Kidney tubule cell (primary cell): ENCODE measurements around the gene CDNF.
A peak's percentile ranks its signal among the peaks of the same experiment; 100 is the strongest.

Experiments
- DNase-seq: peaks from one replicate; pipeline ENCODE4 v3.0.0-alpha.2; 2018; ENCODE audit warnings: low spot score

The CDNF gene

GRCh38 chr10:14787938-14788337 is 49.9 kb downstream of the CDNF start:
- no peak for DNase-seq

- no peak for DNase-seq
These were observed 53.3 kb downstream of the CDNF start for GRCh38 chr10:14784459-14785055.

GRCh38 chr10:14782691-14783363 is 55.0 kb downstream of the CDNF start:
- peak; percentile 94 for DNase-seq

GRCh38 chr10:14781763-14782162 is 56.1 kb downstream of the CDNF start:
- DNase-seq, result no peak

- peak; percentile 50 for DNase-seq
These were observed 58.7 kb downstream of the CDNF start for GRCh38 chr10:14779001-14779651.

- no peak for DNase-seq
These were observed 61.3 kb downstream of the CDNF start for GRCh38 chr10:14776546-14776945.

GRCh38 chr10:14775656-14776055 is 62.2 kb downstream of the CDNF start:
- no peak for DNase-seq

GRCh38 chr10:14774797-14775196 is 63.0 kb downstream of the CDNF start, which contains the start of gene FAM107B:
Gene FAM107B, minus strand, starts transcription at chr10:14774897. Its CDS starts 234 bp downstream, at chr10:14774663.
- DNase-seq, result no peak

- DNase-seq, result peak; percentile 42
These were observed 63.6 kb downstream of the CDNF start for GRCh38 chr10:14774214-14774580.

- no peak for DNase-seq
These were observed 64.2 kb downstream of the CDNF start for GRCh38 chr10:14773551-14774213.

GRCh38 chr10:14772399-14772798 is 65.4 kb downstream of the CDNF start:
- DNase-seq, result no peak

GRCh38 chr10:14770927-14771326 is 66.9 kb downstream of the CDNF start:
- no peak for DNase-seq
